Measurements from ENCODE around the gene GFI1. TPM values are rescaled to one million over a fixed set of nuclear protein-coding genes. Genes with fewer than 3 reads are reported as not detected.
A peak's percentile ranks its signal among the peaks of the same experiment; 100 is the strongest.

Gene GFI1
- total RNA-seq, 1 donor from 2014 or later: 0.10 TPM

- no peak overlapping the region for H3K27ac Mint-ChIP-seq
- peak; percentile 39 for TF ChIP-seq CTCF (conservative IDR thresholded peaks at IDR 0.05)
- H3K9me3 Mint-ChIP-seq: no peaks in the 10 kb centered on the region
- peaks cover 90% of the 10 kb centered on the region for H3K27me3 Mint-ChIP-seq
- H3K4me3 Mint-ChIP-seq: peak overlapping the region; percentile 86
- peak; percentile 76 for DNase-seq (ENCODE audit: extremely low spot score, unreplicated experiment)
- peaks cover 20% of the 10 kb centered on the region for H3K4me1 Mint-ChIP-seq (ENCODE audit: unreplicated experiment)
- no peaks in the 10 kb centered on the region for H3K36me3 Mint-ChIP-seq
Measured at GRCh38 chr1:92485381-92486250, 1.1 kb downstream of the GFI1 start.

- peaks cover 20% of the 10 kb centered on the region for H3K4me1 Mint-ChIP-seq (ENCODE audit: unreplicated experiment)
- H3K9me3 Mint-ChIP-seq: no peaks in the 10 kb centered on the region
- no peaks in the 10 kb centered on the region for H3K36me3 Mint-ChIP-seq
- no peak for TF ChIP-seq CTCF (conservative IDR thresholded peaks at IDR 0.05)
- no peak for DNase-seq (ENCODE audit: extremely low spot score, unreplicated experiment)
- H3K27ac Mint-ChIP-seq: peak overlapping the region; percentile 66
- H3K27me3 Mint-ChIP-seq: peaks cover 94% of the 10 kb centered on the region
- peak overlapping the region; percentile 86 for H3K4me3 Mint-ChIP-seq
Measured at GRCh38 chr1:92484472-92485380, 2.0 kb downstream of the GFI1 start.

GRCh38 chr1:92483610-92484471 is 2.9 kb downstream of the GFI1 start:
- peak overlapping the region; percentile 86 for H3K4me3 Mint-ChIP-seq
- no peaks in the 10 kb centered on the region for H3K9me3 Mint-ChIP-seq
- H3K27me3 Mint-ChIP-seq: peaks cover 94% of the 10 kb centered on the region
- peak overlapping the region; percentile 66 for H3K27ac Mint-ChIP-seq
- peaks cover 20% of the 10 kb centered on the region for H3K4me1 Mint-ChIP-seq (ENCODE audit: unreplicated experiment)
- no peaks in the 10 kb centered on the region for H3K36me3 Mint-ChIP-seq
- TF ChIP-seq CTCF (conservative IDR thresholded peaks at IDR 0.05): no peak
- no peak for DNase-seq (ENCODE audit: extremely low spot score, unreplicated experiment)

- Mint-ChIP-seq H3K27ac (no peak overlapping the region), H3K27me3 (peaks cover 94% of the 10 kb centered on the region), H3K4me3 (peak overlapping the region; percentile 82), H3K9me3 (no peaks in the 10 kb centered on the region), H3K4me1 (ENCODE audit: unreplicated experiment) (peaks cover 20% of the 10 kb centered on the region), H3K36me3 (no peaks in the 10 kb centered on the region)
- TF ChIP-seq CTCF (conservative IDR thresholded peaks at IDR 0.05): no peak
- DNase-seq (ENCODE audit: extremely low spot score, unreplicated experiment): no peak
Measured at GRCh38 chr1:92482665-92483609, 3.8 kb downstream of the GFI1 start.
